ENCODE measurements around the gene RNF10.

The RNF10 gene

GRCh38 chr12:120534203-120534702 is at the start of gene RNF10:
Gene RNF10 (plus strand): TSS chr12:120534356. CDS start chr12:120534812, 456 bp downstream.
- TF ChIP-seq GATA2 (IDR thresholded peaks at IDR 0.05; ENCODE audit: low read depth, low read length) = no peak
- TF ChIP-seq GATA3 (IDR thresholded peaks at IDR 0.05; ENCODE audit: low read depth, low read length) = no peak

GRCh38 chr12:120485961-120486881 is 47.9 kb upstream of the RNF10 start:
- peak; percentile 23; the same call in 1 of the 2 replicates for TF ChIP-seq GATA2 (IDR thresholded peaks at IDR 0.05; ENCODE audit: low read depth, low read length)
- no peak for TF ChIP-seq GATA3 (IDR thresholded peaks at IDR 0.05; ENCODE audit: low read depth, low read length)

GRCh38 chr12:120488057-120488640 is 46.0 kb upstream of the RNF10 start:
- TF ChIP-seq GATA3 (IDR thresholded peaks at IDR 0.05; ENCODE audit: low read depth, low read length) (no peak), GATA2 (IDR thresholded peaks at IDR 0.05; ENCODE audit: low read depth, low read length) (no peak)

- TF ChIP-seq GATA2 (IDR thresholded peaks at IDR 0.05; ENCODE audit: low read depth, low read length) (no peak), GATA3 (IDR thresholded peaks at IDR 0.05; ENCODE audit: low read depth, low read length) (no peak)
Observed at GRCh38 chr12:120489018-120489417, 45.1 kb upstream of the RNF10 start.

GRCh38 chr12:120490325-120490724 is 43.8 kb upstream of the RNF10 start:
- no peak for TF ChIP-seq GATA2 (IDR thresholded peaks at IDR 0.05; ENCODE audit: low read depth, low read length)
- TF ChIP-seq GATA3 (IDR thresholded peaks at IDR 0.05; ENCODE audit: low read depth, low read length) = no peak

- no peak for TF ChIP-seq GATA2 (IDR thresholded peaks at IDR 0.05; ENCODE audit: low read depth, low read length)
- TF ChIP-seq GATA3 (IDR thresholded peaks at IDR 0.05; ENCODE audit: low read depth, low read length) = no peak
Observed at GRCh38 chr12:120490833-120491512, 43.2 kb upstream of the RNF10 start.

GRCh38 chr12:120495186-120495730 is 38.9 kb upstream of the RNF10 start:
- TF ChIP-seq GATA2 (IDR thresholded peaks at IDR 0.05; ENCODE audit: low read depth, low read length) (no peak), GATA3 (IDR thresholded peaks at IDR 0.05; ENCODE audit: low read depth, low read length) (no peak)

GRCh38 chr12:120495731-120496412 is 38.3 kb upstream of the RNF10 start, which contains the start of gene DYNLL1:
Gene DYNLL1 (plus strand): TSS chr12:120496113. CDS start chr12:120496422, 309 bp downstream.
- TF ChIP-seq GATA2 (IDR thresholded peaks at IDR 0.05; ENCODE audit: low read depth, low read length) = no peak
- no peak for TF ChIP-seq GATA3 (IDR thresholded peaks at IDR 0.05; ENCODE audit: low read depth, low read length)

GRCh38 chr12:120496413-120497340 is 37.5 kb upstream of the RNF10 start:
- TF ChIP-seq GATA2 (IDR thresholded peaks at IDR 0.05; ENCODE audit: low read depth, low read length) (peak; percentile 79), GATA3 (IDR thresholded peaks at IDR 0.05; ENCODE audit: low read depth, low read length) (no peak)

GRCh38 chr12:120497524-120498150 is 36.5 kb upstream of the RNF10 start:
- TF ChIP-seq GATA3 (IDR thresholded peaks at IDR 0.05; ENCODE audit: low read depth, low read length) (no peak), GATA2 (IDR thresholded peaks at IDR 0.05; ENCODE audit: low read depth, low read length) (no peak)

- TF ChIP-seq GATA3 (IDR thresholded peaks at IDR 0.05; ENCODE audit: low read depth, low read length) (no peak), GATA2 (IDR thresholded peaks at IDR 0.05; ENCODE audit: low read depth, low read length) (no peak)
Observed at GRCh38 chr12:120498870-120499515, 35.2 kb upstream of the RNF10 start.
